ENCODE results near the gene TMEM119.
"Not testable (repeated sequence)": the region's sequence is repeated elsewhere in the genome, so short reads cannot be mapped to it uniquely, and the experiment has no call there.

TMEM119 gene

DNA sequence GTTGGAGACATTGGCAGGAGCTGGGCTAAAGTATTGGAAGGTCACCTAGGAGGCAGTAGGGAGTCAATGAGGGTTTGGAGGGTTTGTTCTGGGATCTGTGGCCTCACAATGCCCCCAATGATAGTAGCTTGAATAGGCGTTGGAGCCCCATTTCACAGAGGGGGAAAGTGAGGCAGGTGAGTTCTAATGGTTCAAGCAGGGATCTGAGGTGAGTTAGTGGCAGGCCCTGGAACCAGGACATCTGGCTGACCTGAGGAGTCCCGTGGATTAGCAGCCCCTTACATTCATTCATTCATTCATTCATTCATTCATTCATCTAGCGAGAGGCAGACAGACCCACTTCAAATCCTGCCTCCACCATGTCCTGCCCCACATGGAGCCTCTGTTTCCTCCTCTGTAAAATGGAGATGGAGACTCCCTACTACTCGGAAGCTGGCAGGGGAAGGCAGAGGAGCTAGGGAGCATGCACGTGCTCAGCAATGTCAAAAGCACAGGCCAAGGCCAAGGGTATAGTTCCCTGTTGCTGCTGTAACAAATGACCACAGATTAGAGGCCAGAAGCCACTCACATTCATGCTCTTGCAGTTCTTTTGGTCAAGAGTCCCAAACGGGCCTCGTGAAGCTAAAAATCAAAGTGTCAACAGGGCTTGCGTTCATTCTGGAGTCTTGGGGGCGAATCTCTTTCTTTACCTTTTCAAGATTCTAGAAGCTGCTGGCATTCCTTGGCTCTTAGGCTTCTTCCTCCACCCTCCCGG is 2.2 kb upstream of the TMEM119 start:
- DNase-seq (ENCODE audit: low read depth) = no peak

DNA sequence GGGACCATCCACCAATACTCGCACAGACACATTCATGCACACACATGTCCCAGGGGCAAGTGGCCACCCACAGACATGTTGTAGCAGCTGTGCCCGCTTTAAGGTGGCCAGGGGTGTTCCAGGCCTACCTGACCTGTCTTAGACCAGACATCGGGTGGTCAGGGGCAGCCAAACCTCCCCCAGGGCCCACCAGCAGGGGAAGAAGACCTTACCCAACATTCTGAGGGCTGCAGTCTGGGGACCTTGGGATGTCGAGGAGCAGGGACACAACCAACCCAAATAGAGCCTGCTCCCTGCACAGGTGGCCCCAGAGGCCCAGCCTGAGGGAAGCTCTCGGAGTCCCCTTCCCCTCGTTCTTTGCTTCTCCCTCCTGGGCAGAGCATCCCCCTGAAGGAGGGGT is 1.7 kb upstream of the TMEM119 start:
- DNase-seq (ENCODE audit: low read depth) = no peak

DNA sequence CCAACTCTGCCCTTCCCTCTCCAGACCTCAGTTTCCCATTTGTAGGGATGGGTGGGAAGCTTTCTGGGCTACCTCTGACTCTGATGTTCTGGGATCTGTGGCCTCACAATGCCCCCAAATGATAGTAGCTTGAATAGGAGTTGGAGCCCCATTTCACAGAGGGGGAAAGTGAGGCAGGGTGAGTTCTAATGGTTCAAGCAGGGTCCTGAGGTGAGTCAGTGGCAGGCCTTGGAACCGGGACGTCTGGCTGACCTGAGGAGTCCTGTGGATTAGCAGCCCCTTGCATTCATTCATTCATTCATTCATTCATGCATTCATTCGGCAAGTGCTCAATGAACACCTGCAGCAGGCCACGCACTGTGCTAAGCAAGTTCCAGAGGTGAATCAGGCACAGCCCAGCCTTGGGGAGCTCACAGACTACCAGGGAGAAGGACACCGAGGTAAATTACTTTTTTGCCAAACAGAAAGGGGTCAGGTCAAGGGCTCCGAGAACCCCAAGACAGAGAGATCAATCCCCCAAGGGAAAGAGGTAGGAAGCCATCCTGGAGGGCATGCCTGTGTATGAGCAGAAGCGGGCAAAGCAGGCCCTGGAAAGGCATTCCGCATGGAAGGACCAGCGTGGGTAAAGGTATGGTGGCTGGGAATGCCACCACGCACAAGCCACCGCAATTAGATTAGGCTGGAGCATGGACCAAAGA is 818 bp upstream of the TMEM119 start:
- DNase-seq (ENCODE audit: low read depth) = no peak

DNA sequence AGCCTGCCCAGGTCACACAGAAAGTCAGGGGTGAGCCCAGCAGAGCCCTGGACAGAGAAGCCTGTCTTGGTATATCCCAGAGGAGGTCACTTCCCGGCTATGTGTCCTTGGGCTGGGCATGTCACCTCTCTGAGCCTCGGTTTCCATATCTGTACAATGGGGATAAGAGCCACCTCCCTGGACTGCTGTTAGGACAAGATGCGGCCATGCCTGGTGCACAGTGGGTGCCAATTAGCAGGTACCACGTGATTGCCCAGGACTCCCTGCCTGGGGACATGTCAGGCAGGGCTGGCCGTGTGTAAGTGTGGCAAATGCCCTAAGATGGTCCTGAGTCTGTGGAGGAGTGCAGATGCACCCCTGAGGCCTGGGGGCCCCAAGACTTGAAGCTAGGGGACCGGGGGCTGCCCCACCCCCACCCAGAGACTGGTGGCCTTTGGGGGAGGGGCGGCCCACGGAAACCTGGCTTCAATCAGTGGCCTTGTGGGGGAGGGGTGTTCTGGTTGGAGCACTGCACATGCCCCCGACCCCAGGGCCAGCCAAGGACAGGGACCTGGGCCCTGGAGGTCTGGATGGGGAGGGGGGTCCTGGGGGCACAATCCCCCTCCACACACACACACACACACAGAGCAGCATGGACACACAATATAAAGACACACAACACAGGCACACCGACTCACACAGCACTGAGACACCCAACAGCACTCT is 878 bp downstream of the TMEM119 start:
- DNase-seq (ENCODE audit: low read depth) = no peak

DNA sequence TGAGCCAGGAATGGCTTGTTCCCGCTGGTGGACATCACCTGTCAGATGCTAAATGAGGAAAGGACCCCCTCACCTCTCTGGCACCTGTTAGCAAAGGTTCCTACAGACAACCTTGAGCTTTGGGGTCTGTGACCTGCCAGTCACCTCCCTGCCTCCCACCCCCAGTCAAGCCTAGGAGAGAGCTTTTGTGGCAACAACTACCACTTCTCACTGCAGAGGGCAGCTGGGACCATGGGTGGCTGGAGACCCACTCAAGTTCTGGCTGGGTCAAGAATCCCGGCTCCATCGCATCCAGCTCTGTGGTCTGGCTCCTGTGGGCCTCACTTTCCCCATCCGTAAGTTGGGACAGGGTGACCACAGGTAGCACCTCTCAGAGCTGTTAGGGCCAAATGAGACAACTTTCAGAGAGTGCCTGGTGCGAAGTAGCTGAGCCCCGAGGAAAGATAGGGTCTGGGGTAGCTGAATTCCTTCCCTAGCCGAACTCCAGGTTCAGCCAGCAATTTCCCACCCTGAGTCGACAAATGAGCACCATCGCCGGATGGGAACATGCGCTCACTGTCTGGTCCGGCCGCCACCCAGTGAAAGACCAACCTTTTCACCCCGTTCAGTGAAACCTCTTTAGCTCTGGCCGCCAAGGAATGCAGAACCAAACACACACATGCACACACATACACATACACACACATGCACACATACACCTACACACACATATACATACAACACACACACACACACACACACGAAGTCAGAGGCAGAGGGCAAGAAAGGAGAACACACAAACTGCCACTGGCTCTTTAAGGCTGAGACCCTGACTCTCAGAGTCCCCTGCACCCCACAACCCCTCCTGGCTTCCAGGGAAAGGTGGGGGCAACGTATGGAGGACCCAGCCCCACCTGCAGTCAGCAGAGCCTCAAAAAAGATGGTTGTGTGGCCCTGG is 1.9 kb downstream of the TMEM119 start:
- no peak for DNase-seq (ENCODE audit: low read depth)

DNA sequence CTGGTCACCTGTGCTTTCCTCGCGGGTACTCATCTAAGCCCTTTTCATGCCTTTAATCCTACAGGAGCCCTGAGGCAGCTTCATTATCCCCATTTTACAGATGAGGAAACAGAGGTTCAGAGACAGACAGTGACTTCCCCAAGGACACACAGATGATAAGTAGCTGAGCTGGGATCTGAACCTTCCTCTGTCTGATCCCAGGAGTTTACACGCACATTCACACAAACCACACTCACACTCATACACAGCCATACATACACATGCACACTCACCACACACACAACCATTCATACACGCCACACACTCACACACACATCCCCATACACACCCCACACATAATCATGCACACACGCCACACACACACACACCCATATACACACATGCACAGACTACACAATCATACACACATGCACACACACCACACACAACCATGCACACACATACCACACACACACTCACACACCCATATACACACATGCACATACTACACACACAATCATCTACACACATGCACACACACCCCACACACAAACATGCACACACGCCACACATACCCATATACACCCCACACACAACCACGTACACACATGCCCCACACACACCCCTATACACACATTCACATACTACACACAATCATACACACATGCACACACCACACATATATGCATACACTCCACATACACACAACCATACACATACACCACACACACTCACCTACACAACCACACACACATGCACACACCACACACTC is 2.7 kb downstream of the TMEM119 start:
- DNase-seq (ENCODE audit: low read depth) = no peak

DNA sequence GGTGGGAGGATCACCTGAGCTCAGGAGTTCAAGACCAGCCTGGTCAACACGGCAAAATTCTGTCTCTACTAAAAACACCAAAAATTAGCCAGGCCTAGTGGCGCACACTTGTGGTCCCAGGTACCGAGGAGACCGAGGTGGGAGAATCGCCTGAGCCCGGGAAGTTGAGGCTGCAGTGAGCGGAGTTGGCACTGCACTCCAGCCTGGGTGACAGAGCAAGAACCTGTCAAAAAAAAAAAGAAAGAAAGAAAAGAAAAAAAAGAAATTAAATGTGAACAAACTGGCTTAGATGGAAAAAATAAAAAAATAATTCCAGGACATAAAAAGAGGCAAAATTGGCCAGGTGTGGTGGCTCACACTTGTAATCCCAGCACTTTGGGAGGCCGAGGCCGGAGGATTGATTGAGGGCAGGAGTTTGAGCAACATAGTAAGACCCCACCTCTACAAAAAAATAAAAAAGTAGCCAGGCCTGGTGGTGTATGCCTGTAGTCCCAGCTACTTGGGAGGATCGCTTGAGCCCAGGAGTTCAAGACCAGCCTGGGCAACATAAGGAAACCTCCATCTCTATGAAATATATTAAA is 3.5 kb downstream of the TMEM119 start:
- DNase-seq (ENCODE audit: low read depth) = no peak

DNA sequence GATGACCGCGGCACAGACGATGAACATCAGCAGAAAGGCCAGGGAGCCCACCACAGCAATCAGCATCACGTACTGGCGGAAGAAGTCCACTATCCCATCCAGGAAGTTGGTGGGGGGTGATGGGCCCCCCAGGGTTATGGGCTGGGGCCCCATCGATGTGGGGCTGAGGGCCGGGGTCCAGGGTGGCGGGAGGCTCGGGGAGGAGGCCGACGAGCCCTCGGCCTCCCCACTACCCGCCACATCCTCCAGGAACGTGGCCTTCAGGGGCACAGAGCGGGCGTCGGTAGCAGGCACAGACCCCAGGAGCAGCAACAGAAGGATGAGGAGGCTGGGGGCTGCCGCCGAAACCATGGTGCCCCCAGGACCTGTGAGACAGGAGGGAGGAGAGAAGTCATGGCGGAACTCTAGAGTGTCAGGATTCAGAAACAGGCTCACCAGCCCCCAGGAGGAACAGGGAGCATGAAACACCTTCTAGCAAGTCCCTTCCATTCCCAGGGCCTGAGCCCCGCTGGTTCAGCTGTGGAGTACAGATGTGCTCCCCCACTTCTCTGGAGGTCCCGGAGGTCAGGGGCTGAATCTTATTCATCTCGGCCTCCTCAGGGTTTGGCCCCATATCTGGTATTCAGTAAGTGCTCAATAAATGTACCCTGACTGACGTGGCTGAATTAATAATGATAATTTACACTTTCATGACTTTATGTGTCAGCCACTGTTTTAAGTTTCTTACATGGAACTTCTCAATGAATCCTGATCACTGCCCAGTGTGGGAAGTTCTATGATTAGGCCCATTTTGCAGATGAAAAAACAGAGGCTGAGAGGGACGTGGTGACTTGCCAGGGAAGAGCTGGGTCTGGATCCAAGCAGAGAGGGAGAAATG is 5.6 kb downstream of the TMEM119 start:
- no peak for DNase-seq (ENCODE audit: low read depth)

DNA sequence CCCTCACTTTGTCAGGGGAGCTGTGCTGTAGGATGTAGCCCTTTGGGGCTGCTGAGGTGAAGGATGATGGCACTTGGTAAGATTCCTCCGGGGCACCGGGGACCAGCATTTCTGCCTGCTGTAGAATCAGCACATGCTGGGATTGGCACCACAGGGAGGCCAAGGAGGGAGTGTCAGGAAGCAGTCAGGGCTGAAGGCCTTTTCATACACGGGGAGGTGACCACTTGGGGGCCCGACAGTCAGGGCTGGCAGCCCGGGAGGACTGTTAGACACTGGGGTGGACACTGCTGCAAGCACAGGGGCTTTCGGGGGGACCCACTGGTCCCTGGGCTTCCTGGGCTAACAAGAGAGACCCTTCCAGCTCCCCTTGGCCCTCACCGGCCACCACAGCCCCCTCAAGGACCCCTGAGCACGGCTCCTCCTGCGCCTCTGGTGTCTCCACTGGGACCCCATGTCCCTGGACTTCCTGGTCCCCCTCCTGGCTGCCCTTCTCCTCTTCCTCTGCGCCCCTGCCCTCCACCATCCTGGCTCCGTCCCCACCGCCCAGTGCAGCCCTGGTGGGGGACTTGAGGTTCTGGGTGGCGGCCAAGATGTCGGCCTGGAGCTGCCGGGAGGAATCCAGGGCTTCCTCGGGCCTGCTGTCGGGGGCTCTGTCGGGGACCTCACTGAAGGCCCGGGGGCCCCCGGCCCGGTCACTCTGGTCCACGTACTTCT is 6.5 kb downstream of the TMEM119 start:
- no peak for DNase-seq (ENCODE audit: low read depth)

DNA sequence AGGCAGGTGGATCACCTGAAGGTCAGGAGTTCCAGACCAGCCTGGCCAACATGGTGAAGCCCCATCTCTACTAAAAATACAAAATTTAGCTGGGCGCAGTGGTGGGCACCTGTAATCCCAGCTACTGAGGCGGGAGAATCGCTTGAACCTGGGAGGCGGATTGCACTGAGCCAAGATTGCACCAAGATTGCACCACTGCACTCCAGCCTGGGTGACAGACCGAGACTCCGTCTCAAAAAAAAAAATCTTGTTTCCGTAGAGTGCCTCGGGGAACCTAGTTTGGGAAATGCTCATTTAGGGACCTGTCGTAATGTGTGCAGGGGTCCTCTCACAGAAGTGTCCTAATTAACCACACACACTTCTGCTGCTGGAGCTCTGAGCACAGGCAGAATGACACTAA is 7.4 kb downstream of the TMEM119 start:
- not testable (repeated sequence) for DNase-seq (ENCODE audit: low read depth)

DNA sequence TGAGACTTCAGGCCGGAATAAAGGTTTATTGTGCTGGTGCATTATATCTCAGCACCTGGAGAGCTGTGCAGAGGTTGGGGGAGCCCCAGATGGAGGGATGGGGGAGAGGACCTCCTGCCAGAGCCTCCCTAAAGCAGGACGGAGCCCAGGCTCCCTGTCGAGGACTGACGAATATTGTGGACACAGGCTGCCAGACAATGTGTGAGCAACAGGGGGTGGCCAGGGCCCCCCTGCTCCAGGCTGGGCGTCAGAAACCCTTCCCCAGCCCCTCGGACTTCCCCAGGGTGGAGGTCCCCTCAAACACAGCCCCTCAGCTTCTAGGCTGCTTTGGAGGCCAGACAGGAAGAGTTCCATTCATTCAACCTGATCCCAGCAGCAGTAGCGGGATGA is 8.0 kb downstream of the TMEM119 start:
- DNase-seq (ENCODE audit: low read depth) = no peak

DNA sequence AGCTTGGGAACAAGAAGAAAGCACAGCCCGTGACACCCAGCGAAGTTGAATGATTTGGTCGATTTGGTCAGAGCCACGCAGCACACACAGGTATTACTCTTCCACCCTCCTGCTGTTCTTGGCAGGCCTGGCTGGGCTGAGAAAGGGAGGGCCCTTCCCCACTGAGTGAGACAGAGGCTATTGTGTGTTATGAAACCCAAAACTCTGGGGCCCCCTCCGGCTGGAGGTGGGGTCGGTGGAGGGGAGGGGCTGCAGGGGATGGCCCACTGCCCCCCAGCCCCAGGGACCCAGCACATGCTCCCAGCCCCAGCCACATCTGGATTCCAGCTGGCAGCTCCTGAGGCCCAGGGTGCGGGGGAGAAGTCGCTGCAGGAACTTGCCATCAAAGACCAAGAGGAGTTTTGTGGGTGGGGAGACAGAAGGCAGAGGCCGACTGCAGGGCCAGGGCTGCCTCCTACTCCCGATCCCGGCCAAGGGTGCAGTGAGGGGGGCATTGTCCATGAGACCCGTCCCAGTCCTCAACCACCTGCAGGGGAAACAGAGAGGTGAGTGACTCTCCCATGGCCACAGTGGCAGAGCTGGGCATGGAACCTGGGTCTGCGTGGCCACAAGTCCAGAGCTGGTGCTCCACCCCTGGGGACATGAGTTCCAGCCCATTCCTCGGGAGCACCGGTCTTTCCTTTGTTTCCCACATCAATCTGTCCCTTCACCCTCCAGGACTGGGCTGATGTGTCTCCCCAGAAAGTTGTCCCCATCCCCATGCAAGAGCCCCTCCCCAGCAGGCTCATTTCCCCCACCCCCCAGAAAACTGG is 8.7 kb downstream of the TMEM119 start:
- peak; percentile 34 for DNase-seq (ENCODE audit: low read depth)

DNA sequence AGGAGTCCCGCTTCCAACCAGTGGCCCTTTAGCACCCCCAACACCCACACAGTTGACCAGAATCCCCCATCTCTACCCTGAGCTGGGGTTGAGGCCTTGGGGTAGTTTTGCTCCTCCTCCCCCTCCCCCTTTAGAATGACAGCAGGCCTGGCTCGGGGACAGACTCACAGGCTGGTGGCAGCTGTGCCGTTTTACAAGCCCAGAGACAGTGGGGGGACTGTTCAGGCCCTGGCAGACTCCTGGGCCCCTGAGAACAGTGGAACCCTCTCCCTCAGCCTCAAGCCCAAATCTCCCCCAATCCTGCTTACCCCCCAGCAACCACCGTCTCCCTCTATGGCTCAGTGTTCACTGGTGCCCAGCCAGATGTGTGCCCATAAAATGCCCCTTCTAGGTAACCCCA is 10.1 kb downstream of the TMEM119 start:
- DNase-seq (ENCODE audit: low read depth) = no peak

DNA sequence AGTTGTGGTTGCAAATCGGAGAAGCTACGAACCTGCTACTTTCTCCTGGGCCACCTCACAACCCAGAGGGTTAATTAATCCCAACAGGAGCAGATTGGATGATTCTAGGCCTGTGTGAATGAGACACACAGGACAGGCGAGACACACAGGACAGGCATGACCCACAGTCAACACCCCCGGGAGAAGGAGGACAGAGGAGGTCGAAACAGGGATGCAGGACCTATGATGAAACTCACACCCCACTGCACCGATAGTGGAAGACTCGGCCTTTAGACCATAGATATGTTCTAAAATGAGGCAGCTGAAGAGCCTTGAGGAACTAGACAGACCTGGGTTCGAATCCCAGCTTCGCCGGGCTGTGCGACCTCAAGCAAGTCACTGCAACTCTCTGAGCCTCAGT is 11.6 kb downstream of the TMEM119 start:
- no peak for DNase-seq (ENCODE audit: low read depth)

DNA sequence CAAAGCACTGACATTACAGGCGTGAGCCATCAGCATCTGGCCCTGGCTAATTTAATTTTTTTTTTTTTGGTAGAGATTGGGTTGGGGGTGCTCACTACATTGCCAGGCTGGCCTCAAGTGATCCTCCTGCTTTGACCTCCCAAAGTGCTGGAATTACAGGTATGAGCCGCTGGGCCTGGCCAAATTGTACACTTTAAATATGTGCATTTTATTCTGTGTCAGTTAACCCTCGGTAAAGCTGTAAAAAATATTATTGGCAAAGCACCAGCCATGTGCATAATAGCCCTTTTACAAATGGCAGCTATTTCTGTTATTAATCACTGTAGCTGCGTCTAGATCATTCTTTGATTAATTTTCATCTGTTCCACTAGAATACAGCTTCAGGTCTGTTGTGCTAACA is 12.0 kb downstream of the TMEM119 start:
- no peak for DNase-seq (ENCODE audit: low read depth)

DNA sequence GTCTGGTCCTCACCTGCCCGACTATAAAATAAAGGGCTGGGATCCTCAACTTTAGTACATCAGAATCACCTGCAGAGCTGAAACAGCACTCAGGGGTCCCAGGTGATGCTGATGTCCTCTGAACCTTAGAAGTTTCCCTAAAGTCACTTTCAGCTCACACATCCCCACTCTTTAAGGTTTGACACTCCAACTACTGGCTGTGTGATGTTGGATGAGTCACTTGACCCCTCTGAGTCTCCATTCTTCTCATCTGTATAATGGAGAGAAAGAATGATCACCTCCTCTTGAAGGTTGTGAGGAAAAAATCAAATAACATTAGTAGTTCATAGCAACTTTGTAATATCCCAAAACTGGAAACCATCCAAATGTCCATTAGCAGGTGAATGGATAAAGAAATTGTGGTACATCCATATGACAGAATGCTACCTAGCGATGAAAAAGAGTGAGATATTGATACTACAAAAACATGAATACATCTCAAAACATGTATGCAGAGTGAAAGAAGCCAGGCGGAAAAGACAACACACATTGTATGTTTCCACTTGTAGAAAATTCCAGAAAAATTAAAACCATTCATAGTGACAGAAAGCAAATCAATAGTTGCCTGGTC is 13.3 kb downstream of the TMEM119 start:
- DNase-seq (ENCODE audit: low read depth) = no peak

DNA sequence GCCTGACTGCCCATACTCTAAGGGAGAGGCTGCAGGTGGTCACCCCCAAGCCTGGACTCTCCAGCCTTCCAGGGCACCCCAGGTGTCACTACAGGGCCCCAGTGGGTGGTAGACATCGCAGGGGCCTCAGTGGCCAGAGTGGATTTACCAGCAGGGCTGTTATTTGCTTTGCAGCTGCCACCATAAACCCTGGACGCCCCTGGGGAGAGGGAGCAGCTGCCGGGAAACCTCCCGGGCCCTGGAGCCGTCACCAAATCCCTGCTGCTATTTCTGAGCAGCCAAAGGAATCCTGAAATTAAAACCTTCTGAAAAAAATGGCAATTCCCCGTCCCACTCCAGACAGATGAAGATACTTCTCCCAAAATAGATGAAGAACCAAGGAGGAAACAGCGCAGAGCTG is 13.9 kb downstream of the TMEM119 start:
- no peak for DNase-seq (ENCODE audit: low read depth)
